ENCODE measurements around the gene MNT. TPM values are rescaled to one million over a fixed set of nuclear protein-coding genes. Genes with fewer than 3 reads are reported as not detected.
A peak's percentile ranks its signal among the peaks of the same experiment; 100 is the strongest.

Gene MNT
- total and polyA plus RNA-seq, 9 of the 15 experiments (the other 6 are each of a cell fraction or from before 2014, with no cell fraction given), result 0.18 to 23.8 (median 5.3) TPM

DNA sequence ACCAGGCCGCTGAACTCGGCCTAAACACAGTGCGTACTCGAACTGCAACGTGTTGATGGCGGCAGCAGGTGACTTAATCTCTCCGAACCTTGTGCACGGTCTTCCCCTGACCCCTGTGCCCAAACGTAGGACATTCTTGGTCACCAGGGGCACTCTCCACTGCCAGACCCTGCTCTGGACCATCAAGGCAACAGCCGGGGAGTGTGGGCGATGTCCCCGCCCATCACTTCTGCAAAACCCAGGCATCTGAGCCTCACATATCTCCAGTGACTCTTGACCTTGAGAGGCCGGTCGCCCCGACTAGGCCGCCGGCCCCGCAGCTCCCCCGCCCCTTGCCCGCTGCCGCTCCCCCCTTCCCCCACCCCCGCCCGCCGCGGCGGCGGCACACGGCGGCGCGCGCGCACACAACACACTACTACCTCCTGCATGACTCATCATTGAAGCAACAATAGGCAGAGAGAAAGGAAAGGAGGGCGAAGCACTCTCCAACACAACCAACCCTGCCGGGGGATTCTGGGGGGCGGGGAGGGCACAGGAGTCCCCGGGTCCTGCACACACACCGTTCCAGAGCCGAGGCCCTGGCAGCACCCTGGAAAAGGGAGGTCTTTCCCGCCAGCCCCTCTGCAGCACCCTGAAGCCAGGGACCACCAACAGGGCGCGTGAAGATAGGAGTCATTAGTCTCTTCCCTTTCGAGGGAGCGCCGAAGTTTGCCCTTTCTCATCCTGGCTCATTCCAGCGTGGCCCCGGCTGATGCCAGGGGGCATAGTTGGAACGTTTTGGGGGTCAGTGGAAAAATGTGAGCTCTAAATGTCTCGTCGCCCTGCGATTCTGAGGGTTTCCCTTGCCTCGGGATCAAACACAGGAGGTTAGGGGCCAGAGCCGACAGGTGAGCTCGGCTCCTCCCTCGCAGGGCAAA lies 1.9 kb downstream of the MNT start (continued):
- TF ChIP-seq, protein P1, sequence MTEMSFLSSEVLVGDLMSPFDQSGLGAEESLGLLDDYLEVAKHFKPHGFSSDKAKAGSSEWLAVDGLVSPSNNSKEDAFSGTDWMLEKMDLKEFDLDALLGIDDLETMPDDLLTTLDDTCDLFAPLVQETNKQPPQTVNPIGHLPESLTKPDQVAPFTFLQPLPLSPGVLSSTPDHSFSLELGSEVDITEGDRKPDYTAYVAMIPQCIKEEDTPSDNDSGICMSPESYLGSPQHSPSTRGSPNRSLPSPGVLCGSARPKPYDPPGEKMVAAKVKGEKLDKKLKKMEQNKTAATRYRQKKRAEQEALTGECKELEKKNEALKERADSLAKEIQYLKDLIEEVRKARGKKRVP (CRISPR knock-in tag; IDR thresholded peaks at IDR 0.05), result no peak
- TF ChIP-seq NR2C1 (IDR thresholded peaks at IDR 0.05) (no peak), NR2C1 (tag; IDR thresholded peaks at IDR 0.05) (peak; percentile 75), HMGN3 (IDR thresholded peaks at IDR 0.05; ENCODE audit: borderline replicate concordance, extremely low read depth, insufficient read length, low read depth, low read length) (peak; percentile 16), NFE2 (IDR thresholded peaks at IDR 0.05; ENCODE audit: low read depth) (peak; percentile 81), ZBTB1 (CRISPR knock-in tag; IDR thresholded peaks at IDR 0.05; ENCODE audit: borderline replicate concordance, low read depth) (no peak; the same call in 1 of the 2 replicates), TCF7 (IDR thresholded peaks at IDR 0.05; ENCODE audit: borderline replicate concordance) (no peak), ZNF75A (CRISPR knock-in tag; IDR thresholded peaks at IDR 0.05) (no peak), FOXA3 (CRISPR knock-in tag; conservative IDR thresholded peaks at IDR 0.05 in 1 of 2, IDR thresholded peaks at IDR 0.05 in 1 of 2) (no peak), ZSCAN29 (IDR thresholded peaks at IDR 0.05) (no peak), LEF1 (IDR thresholded peaks at IDR 0.05) (peak; percentile 15; the same call in 1 of the 2 replicates), EP400 (IDR thresholded peaks at IDR 0.05) (0 out of 2 replicates have a peak, but pooled peaks have one; percentile 52), SAP30 (IDR thresholded peaks at IDR 0.05; ENCODE audit: borderline replicate concordance, insufficient read depth, low read depth, low read length, poor library complexity, severe bottlenecking) (no peak), NRF1 (conservative IDR thresholded peaks at IDR 0.05 in 1 of 2, IDR thresholded peaks at IDR 0.05 in 1 of 2) (no peak; a peak in 1 of 4 replicates), JUND (IDR thresholded peaks at IDR 0.05; ENCODE audit: borderline replicate concordance, low read depth, low read length) (peak; percentile 93), JUND (tag; IDR thresholded peaks at IDR 0.05; ENCODE audit: borderline replicate concordance, low read depth, low read length) (peak; percentile 79; the same call in 1 of the 3 replicates)
- TF ChIP-seq, protein P2, sequence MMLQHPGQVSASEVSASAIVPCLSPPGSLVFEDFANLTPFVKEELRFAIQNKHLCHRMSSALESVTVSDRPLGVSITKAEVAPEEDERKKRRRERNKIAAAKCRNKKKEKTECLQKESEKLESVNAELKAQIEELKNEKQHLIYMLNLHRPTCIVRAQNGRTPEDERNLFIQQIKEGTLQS (IDR thresholded peaks at IDR 0.05), result peak; percentile 89
- TF ChIP-seq, protein P2 (CRISPR knock-in tag; conservative IDR thresholded peaks at IDR 0.05), result no peak
- TF ChIP-seq, protein P3, sequence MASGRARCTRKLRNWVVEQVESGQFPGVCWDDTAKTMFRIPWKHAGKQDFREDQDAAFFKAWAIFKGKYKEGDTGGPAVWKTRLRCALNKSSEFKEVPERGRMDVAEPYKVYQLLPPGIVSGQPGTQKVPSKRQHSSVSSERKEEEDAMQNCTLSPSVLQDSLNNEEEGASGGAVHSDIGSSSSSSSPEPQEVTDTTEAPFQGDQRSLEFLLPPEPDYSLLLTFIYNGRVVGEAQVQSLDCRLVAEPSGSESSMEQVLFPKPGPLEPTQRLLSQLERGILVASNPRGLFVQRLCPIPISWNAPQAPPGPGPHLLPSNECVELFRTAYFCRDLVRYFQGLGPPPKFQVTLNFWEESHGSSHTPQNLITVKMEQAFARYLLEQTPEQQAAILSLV (tag; IDR thresholded peaks at IDR 0.05), result no peak
- TF ChIP-seq, protein P4, sequence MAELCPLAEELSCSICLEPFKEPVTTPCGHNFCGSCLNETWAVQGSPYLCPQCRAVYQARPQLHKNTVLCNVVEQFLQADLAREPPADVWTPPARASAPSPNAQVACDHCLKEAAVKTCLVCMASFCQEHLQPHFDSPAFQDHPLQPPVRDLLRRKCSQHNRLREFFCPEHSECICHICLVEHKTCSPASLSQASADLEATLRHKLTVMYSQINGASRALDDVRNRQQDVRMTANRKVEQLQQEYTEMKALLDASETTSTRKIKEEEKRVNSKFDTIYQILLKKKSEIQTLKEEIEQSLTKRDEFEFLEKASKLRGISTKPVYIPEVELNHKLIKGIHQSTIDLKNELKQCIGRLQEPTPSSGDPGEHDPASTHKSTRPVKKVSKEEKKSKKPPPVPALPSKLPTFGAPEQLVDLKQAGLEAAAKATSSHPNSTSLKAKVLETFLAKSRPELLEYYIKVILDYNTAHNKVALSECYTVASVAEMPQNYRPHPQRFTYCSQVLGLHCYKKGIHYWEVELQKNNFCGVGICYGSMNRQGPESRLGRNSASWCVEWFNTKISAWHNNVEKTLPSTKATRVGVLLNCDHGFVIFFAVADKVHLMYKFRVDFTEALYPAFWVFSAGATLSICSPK (IDR thresholded peaks at IDR 0.05; ENCODE audit: borderline replicate concordance), result 0 out of 2 replicates have a peak, but pooled peaks have one; percentile 81
- TF ChIP-seq, protein P5, sequence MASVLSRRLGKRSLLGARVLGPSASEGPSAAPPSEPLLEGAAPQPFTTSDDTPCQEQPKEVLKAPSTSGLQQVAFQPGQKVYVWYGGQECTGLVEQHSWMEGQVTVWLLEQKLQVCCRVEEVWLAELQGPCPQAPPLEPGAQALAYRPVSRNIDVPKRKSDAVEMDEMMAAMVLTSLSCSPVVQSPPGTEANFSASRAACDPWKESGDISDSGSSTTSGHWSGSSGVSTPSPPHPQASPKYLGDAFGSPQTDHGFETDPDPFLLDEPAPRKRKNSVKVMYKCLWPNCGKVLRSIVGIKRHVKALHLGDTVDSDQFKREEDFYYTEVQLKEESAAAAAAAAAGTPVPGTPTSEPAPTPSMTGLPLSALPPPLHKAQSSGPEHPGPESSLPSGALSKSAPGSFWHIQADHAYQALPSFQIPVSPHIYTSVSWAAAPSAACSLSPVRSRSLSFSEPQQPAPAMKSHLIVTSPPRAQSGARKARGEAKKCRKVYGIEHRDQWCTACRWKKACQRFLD (CRISPR knock-in tag; IDR thresholded peaks at IDR 0.05), result no peak

Measured in K562 (cell line).